PFSK-1 (cell line): ENCODE measurements around the gene ZZZ3.

Experiments
- POLR2AphosphoS5 ChIP-seq: IDR thresholded peaks from 2 replicates; pipeline ENCODE4 v1.6.1; 2012; ENCODE audit warnings: low read depth, mild to moderate bottlenecking, control low read depth, low read length, moderate library complexity
- TF ChIP-seq, protein P1 (sequence below), 2 experiments: IDR thresholded peaks; 2 replicates each; pipeline versions ENCODE4 v1.6.1 to v1.8.0; 2011 to 2012; ENCODE audit warnings: low read depth in 2 of 2, low read length in 2 of 2, control low read depth in 1 of 2, inconsistent platforms in 1 of 2, mild to moderate bottlenecking in 1 of 2, moderate library complexity in 1 of 2; ENCODE audit not compliant: insufficient read depth in 1 of 2

DNA sequence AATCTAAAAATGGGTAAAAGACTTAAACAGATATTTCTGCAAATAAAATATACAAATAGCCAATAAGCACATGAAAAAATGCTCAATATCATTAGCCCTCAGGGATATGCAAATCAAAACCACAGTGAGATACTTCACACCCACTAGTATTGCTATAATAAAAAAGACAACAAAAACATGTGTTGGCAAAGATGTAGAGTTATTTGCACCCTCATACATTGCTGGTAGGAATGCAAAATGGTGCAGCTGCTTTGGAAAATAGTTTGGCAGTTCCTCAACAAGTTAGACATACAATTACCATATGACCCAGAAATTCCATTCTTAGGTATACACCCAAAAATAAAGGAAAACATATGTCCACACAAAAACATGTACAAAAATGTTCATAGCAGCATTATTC is 30.2 kb downstream of the ZZZ3 start:
- TF ChIP-seq, protein P1, sequence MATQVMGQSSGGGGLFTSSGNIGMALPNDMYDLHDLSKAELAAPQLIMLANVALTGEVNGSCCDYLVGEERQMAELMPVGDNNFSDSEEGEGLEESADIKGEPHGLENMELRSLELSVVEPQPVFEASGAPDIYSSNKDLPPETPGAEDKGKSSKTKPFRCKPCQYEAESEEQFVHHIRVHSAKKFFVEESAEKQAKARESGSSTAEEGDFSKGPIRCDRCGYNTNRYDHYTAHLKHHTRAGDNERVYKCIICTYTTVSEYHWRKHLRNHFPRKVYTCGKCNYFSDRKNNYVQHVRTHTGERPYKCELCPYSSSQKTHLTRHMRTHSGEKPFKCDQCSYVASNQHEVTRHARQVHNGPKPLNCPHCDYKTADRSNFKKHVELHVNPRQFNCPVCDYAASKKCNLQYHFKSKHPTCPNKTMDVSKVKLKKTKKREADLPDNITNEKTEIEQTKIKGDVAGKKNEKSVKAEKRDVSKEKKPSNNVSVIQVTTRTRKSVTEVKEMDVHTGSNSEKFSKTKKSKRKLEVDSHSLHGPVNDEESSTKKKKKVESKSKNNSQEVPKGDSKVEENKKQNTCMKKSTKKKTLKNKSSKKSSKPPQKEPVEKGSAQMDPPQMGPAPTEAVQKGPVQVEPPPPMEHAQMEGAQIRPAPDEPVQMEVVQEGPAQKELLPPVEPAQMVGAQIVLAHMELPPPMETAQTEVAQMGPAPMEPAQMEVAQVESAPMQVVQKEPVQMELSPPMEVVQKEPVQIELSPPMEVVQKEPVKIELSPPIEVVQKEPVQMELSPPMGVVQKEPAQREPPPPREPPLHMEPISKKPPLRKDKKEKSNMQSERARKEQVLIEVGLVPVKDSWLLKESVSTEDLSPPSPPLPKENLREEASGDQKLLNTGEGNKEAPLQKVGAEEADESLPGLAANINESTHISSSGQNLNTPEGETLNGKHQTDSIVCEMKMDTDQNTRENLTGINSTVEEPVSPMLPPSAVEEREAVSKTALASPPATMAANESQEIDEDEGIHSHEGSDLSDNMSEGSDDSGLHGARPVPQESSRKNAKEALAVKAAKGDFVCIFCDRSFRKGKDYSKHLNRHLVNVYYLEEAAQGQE (IDR thresholded peaks at IDR 0.05; ENCODE audit: insufficient read depth in 1 of 2, low read depth in 2 of 2, low read length in 2 of 2) = no peak
- TF ChIP-seq POLR2AphosphoS5 = no peak
